Naive thymus-derived CD8-positive, alpha-beta T cell (primary cell): Measurements from ENCODE around the gene CD300LB. TPM values are rescaled to one million over a fixed set of nuclear protein-coding genes. Genes with fewer than 3 reads are reported as not detected.
"Not testable (repeated sequence)": the region's sequence is repeated elsewhere in the genome, so short reads cannot be mapped to it uniquely, and the experiment has no call there.

Experiments
- ATAC-seq, 2 donors: fragments of 150-1000 bp; cut with Tn5 transposase in 1 of 2; sonication (Bioruptor Pico), chemical (Tn5 transposase) in 1 of 2; 1 replicate in 1 of 2; 2 replicates in 1 of 2; pipeline ENCODE4 v1.10.0; 2021; ENCODE audit warnings: mild to moderate bottlenecking in 2 of 2, moderate library complexity in 2 of 2
- POLR2A ChIA-PET: fragments of 350-600 bp; sonication (Branson Sonifier 250); formaldehyde crosslinking; loops from one replicate; lab custom pipeline; 2021; ENCODE audit warnings: antibody characterized with exemption; lab: Charles Lee
- DNase-seq, 10 donors: peaks; one replicate each; pipeline versions ENCODE4 v3.0.0 to v3.0.0-alpha.2; 2020 to 2022
- H3K27ac Mint-ChIP-seq, 10 donors: one replicate each; pipeline ENCODE4 v1.8.0; 2020 to 2022; ENCODE audit warnings: mild to moderate bottlenecking in 10 of 10, mixed read lengths in 10 of 10, moderate library complexity in 4 of 10, inconsistent platforms in 1 of 10
- H3K27me3 Mint-ChIP-seq, 5 donors: one replicate each; pipeline ENCODE4 v1.8.0; 2021 to 2022; ENCODE audit warnings: mixed read lengths in 5 of 5
- H3K36me3 Mint-ChIP-seq, 3 donors: one replicate each; pipeline ENCODE4 v1.8.0; 2020 to 2022; ENCODE audit warnings: mixed read lengths in 3 of 3, mild to moderate bottlenecking in 2 of 3, inconsistent platforms in 1 of 3
- H3K4me1 Mint-ChIP-seq, 4 donors: one replicate each; pipeline ENCODE4 v1.8.0; 2021 to 2022; ENCODE audit warnings: mixed read lengths in 4 of 4
- H3K4me3 Mint-ChIP-seq, 10 donors: one replicate each; pipeline ENCODE4 v1.8.0; 2020 to 2022; ENCODE audit warnings: mild to moderate bottlenecking in 10 of 10, mixed read lengths in 10 of 10, moderate library complexity in 6 of 10, inconsistent platforms in 1 of 10
- H3K9me3 Mint-ChIP-seq, 9 donors: one replicate each; pipeline ENCODE4 v1.8.0; 2020 to 2022; ENCODE audit warnings: mixed read lengths in 9 of 9, mild to moderate bottlenecking in 3 of 9, inconsistent platforms in 1 of 9, moderate library complexity in 1 of 9
- polyA plus RNA-seq, 3 donors: library from polyadenylated mRNA; unstranded; fragments of 300-500 nt; fragmentation: Illumina TruSeq; gene quantifications; one replicate each; pipeline ENCODE4 v1.2.3, GENCODE V29; 2021
- total RNA-seq, 8 experiments: library from RNA in 2 of 8; stranded (reverse) in 2 of 8; gene quantifications; one replicate each; pipeline ENCODE4 v1.2.3 and lab custom pipeline; 2021 to 2026

Gene CD300LB
- total and polyA plus RNA-seq, 5 experiments from 2014 or later: 0.22 TPM; not detected in 4

GRCh38 chr17:74520790-74521480, 10.3 kb downstream of the CD300LB start:
- peaks cover 0 to 14% (median 9%) of the 10 kb centered on the region in 3 donors for H3K36me3 Mint-ChIP-seq
- H3K4me1 Mint-ChIP-seq: peaks cover 0 to 27% (median 0%) of the 10 kb centered on the region in 4 donors
- ATAC-seq (no peak), DNase-seq (no peak)
- peak overlapping the region in 1 of 10 donors; percentile 35 for H3K27ac Mint-ChIP-seq
- POLR2A ChIA-PET: no interaction called here
- peaks cover 0 to 19% (median 13%) of the 10 kb centered on the region in 9 donors for H3K9me3 Mint-ChIP-seq
- peak overlapping the region in 1 of 10 donors; percentile 67 for H3K4me3 Mint-ChIP-seq
- peaks cover 10 to 55% (median 36%) of the 10 kb centered on the region in 5 donors for H3K27me3 Mint-ChIP-seq

GRCh38 chr17:74520016-74520434, 11.2 kb downstream of the CD300LB start:
- DNase-seq: no peak
- Mint-ChIP-seq H3K4me3 (no peak overlapping the region), H3K9me3 (peaks cover 0 to 19% (median 13%) of the 10 kb centered on the region in 9 donors), H3K4me1 (peaks cover 0 to 27% (median 1%) of the 10 kb centered on the region in 4 donors), H3K27ac (peak overlapping the region in 1 of 10 donors; percentile 40), H3K27me3 (peaks cover 9 to 46% (median 30%) of the 10 kb centered on the region in 5 donors), H3K36me3 (peaks cover 0 to 14% (median 9%) of the 10 kb centered on the region in 3 donors)
- no peak for ATAC-seq
- POLR2A ChIA-PET: no interaction called here

GRCh38 chr17:74518413-74518981, 12.8 kb downstream of the CD300LB start:
- Mint-ChIP-seq H3K36me3 (peaks cover 0 to 14% (median 9%) of the 10 kb centered on the region in 3 donors), H3K9me3 (peaks cover 0 to 29% (median 20%) of the 10 kb centered on the region in 9 donors), H3K4me1 (peaks cover 7 to 39% (median 9%) of the 10 kb centered on the region in 4 donors), H3K27ac (peak overlapping the region in 1 of 10 donors; percentile 3), H3K27me3 (peaks cover 17 to 49% (median 30%) of the 10 kb centered on the region in 5 donors)
- DNase-seq, ATAC-seq, H3K4me3 Mint-ChIP-seq, POLR2A ChIA-PET: not testable (repeated sequence)

GRCh38 chr17:74516561-74517328, 14.5 kb downstream of the CD300LB start:
- Mint-ChIP-seq H3K9me3 (peaks cover 0 to 29% (median 18%) of the 10 kb centered on the region in 9 donors), H3K4me3 (no peak overlapping the region), H3K27ac (peak overlapping the region in 1 of 10 donors; percentile 53), H3K27me3 (peaks cover 13 to 38% (median 20%) of the 10 kb centered on the region in 5 donors), H3K36me3 (peaks cover 0 to 14% (median 9%) of the 10 kb centered on the region in 3 donors), H3K4me1 (peaks cover 7 to 45% (median 9%) of the 10 kb centered on the region in 4 donors)
- POLR2A ChIA-PET: no interaction called here
- ATAC-seq (no peak), DNase-seq (no peak)

- no peak for ATAC-seq
These were observed 15.3 kb downstream of the CD300LB start for GRCh38 chr17:74515941-74516340.

GRCh38 chr17:74514632-74515334, 16.5 kb downstream of the CD300LB start:
- DNase-seq: peak in 2 of 10 donors; percentile 13 to 23
- H3K9me3 Mint-ChIP-seq: peaks cover 0 to 26% (median 18%) of the 10 kb centered on the region in 9 donors
- H3K36me3 Mint-ChIP-seq: peaks cover 0 to 10% (median 9%) of the 10 kb centered on the region in 3 donors
- H3K27me3 Mint-ChIP-seq: peaks cover 0 to 22% (median 16%) of the 10 kb centered on the region in 5 donors
- H3K27ac Mint-ChIP-seq: peak overlapping the region; percentile 7 to 100 (median 73)
- POLR2A ChIA-PET: no interaction called here
- ATAC-seq: peak in 1 of 2 donors; percentile 32
- H3K4me3 Mint-ChIP-seq: peak overlapping the region in 7 of 10 donors; percentile 12 to 81 (median 64)
- peaks cover 7 to 27% (median 9%) of the 10 kb centered on the region in 4 donors for H3K4me1 Mint-ChIP-seq

More at GRCh38 chr17:74515941-74516340, 15.3 kb downstream of the CD300LB start:
- DNase-seq: no peak
- H3K36me3 Mint-ChIP-seq: peaks cover 0 to 13% (median 9%) of the 10 kb centered on the region in 3 donors
- peak overlapping the region in 1 of 10 donors; percentile 53 for H3K27ac Mint-ChIP-seq
- peaks cover 0 to 29% (median 18%) of the 10 kb centered on the region in 9 donors for H3K9me3 Mint-ChIP-seq
- H3K4me3 Mint-ChIP-seq: no peak overlapping the region
- H3K27me3 Mint-ChIP-seq: peaks cover 5 to 29% (median 18%) of the 10 kb centered on the region in 5 donors
- POLR2A ChIA-PET: no interaction called here
- H3K4me1 Mint-ChIP-seq: peaks cover 7 to 37% (median 9%) of the 10 kb centered on the region in 4 donors

GRCh38 chr17:74513987-74514631, 17.2 kb downstream of the CD300LB start:
- POLR2A ChIA-PET: no interaction called here
- H3K27me3 Mint-ChIP-seq: peaks cover 0 to 22% (median 16%) of the 10 kb centered on the region in 5 donors
- H3K4me1 Mint-ChIP-seq: peaks cover 7 to 26% (median 9%) of the 10 kb centered on the region in 4 donors
- ATAC-seq (peak in 1 of 2 donors; percentile 62), DNase-seq (peak; percentile 24 to 72 (median 38))
- H3K36me3 Mint-ChIP-seq: peaks cover 0 to 10% (median 9%) of the 10 kb centered on the region in 3 donors
- peak overlapping the region in 9 of 10 donors; percentile 2 to 81 (median 63) for H3K4me3 Mint-ChIP-seq
- peaks cover 0 to 25% (median 18%) of the 10 kb centered on the region in 9 donors for H3K9me3 Mint-ChIP-seq
- peak overlapping the region; percentile 42 to 100 (median 78) for H3K27ac Mint-ChIP-seq

- POLR2A ChIA-PET: no interaction called here
- DNase-seq (no peak), ATAC-seq (no peak)
- Mint-ChIP-seq H3K4me1 (peaks cover 7 to 26% (median 9%) of the 10 kb centered on the region in 4 donors), H3K4me3 (peak overlapping the region in 1 of 10 donors; percentile 50), H3K36me3 (no peaks in the 10 kb centered on the region), H3K9me3 (peaks cover 0 to 16% (median 8%) of the 10 kb centered on the region in 9 donors), H3K27me3 (peaks cover 0 to 19% (median 14%) of the 10 kb centered on the region in 5 donors), H3K27ac (peak overlapping the region in 1 of 10 donors; percentile 100)
These were observed 18.6 kb downstream of the CD300LB start for GRCh38 chr17:74512624-74513091.

- DNase-seq (no peak), ATAC-seq (no peak)
- Mint-ChIP-seq H3K27ac (peak overlapping the region in 1 of 10 donors; percentile 100), H3K27me3 (peaks cover 0 to 19% (median 14%) of the 10 kb centered on the region in 5 donors), H3K4me3 (no peak overlapping the region), H3K9me3 (peaks cover 0 to 16% (median 8%) of the 10 kb centered on the region in 9 donors), H3K4me1 (peaks cover 7 to 26% (median 9%) of the 10 kb centered on the region in 4 donors), H3K36me3 (no peaks in the 10 kb centered on the region)
- POLR2A ChIA-PET: no interaction called here
These were observed 19.2 kb downstream of the CD300LB start for GRCh38 chr17:74512036-74512435.

- H3K9me3 Mint-ChIP-seq: peaks cover 0 to 2% (median 0%) of the 10 kb centered on the region in 9 donors
- no peak for DNase-seq
- no peak overlapping the region for H3K27ac Mint-ChIP-seq
- ATAC-seq: no peak
- peaks cover 0 to 5% (median 0%) of the 10 kb centered on the region in 5 donors for H3K27me3 Mint-ChIP-seq
- H3K4me1 Mint-ChIP-seq: peaks cover 0 to 9% (median 0%) of the 10 kb centered on the region in 4 donors
- no peak overlapping the region for H3K4me3 Mint-ChIP-seq
- no peaks in the 10 kb centered on the region for H3K36me3 Mint-ChIP-seq
- POLR2A ChIA-PET: no interaction called here
These were observed 23.1 kb downstream of the CD300LB start for GRCh38 chr17:74508156-74508555.

- DNase-seq, ATAC-seq, H3K27me3 Mint-ChIP-seq, POLR2A ChIA-PET, H3K4me3 Mint-ChIP-seq, H3K4me1 Mint-ChIP-seq, H3K36me3 Mint-ChIP-seq, H3K27ac Mint-ChIP-seq, H3K9me3 Mint-ChIP-seq: not testable (repeated sequence)
These were observed 27.3 kb downstream of the CD300LB start for GRCh38 chr17:74503949-74504348.
